Activated CD8-positive, alpha-beta T cell treated with anti-CD3 and anti-CD28 coated beads for 36 hours (primary cell): ENCODE results near the gene GPR152. TPM values are rescaled to one million over a fixed set of nuclear protein-coding genes. Genes with fewer than 3 reads are reported as not detected.

Experiments
- ATAC-seq: fragments of 200-7000 bp; cut with Tn5 transposase; one replicate; pipeline ENCODE4 v1.10.0; 2021; ENCODE audit warnings: mild to moderate bottlenecking, moderate library complexity
- CTCF ChIA-PET: fragments of 350-600 bp; sonication (Branson Sonifier 250); formaldehyde crosslinking; loops from one replicate; lab custom pipeline; 2021; ENCODE audit warnings: antibody characterized with exemption; lab: Charles Lee
- POLR2A ChIA-PET: fragments of 350-600 bp; sonication (Branson Sonifier 250); formaldehyde crosslinking; loops from one replicate; lab custom pipeline; 2021; ENCODE audit warnings: antibody characterized with exemption; lab: Charles Lee
- DNase-seq: peaks from one replicate; pipeline ENCODE4 v3.0.0-alpha.2; 2020
- H3K27ac Mint-ChIP-seq: one replicate; pipeline ENCODE4 v1.8.0; 2021; ENCODE audit warnings: mild to moderate bottlenecking, mixed read lengths
- H3K27me3 Mint-ChIP-seq: one replicate; pipeline ENCODE4 v1.8.0; 2021; ENCODE audit warnings: mixed read lengths
- H3K36me3 Mint-ChIP-seq: one replicate; pipeline ENCODE4 v1.8.0; 2021; ENCODE audit warnings: low read depth, mixed read lengths
- H3K4me1 Mint-ChIP-seq: one replicate; pipeline ENCODE4 v1.8.0; 2021; ENCODE audit warnings: low read depth, mixed read lengths
- H3K4me3 Mint-ChIP-seq: one replicate; pipeline ENCODE4 v1.8.0; 2021; ENCODE audit warnings: mild to moderate bottlenecking, moderate library complexity, mixed read lengths
- H3K9me3 Mint-ChIP-seq: one replicate; pipeline ENCODE4 v1.8.0; 2021; ENCODE audit warnings: mixed read lengths
- CTCF ChIP-seq: fragments of 200-600 bp; IDR thresholded peaks from one replicate; pipeline ENCODE4 v1.8.0; 2022; ENCODE audit warnings: antibody characterized with exemption, mild to moderate bottlenecking
- intact Hi-C: fragments of 100-400 bp; cut with micrococcal nuclease; formaldehyde crosslinking; loops from one replicate; pipeline ENCODE4 v1.10.0; 2022
- total RNA-seq, 2 experiments: library from RNA; stranded (reverse); gene quantifications; one replicate each; pipeline ENCODE4 v1.2.3, GENCODE V29; 2021

GPR152 gene
- total RNA-seq, 2 experiments from 2014 or later, result not detected

GRCh38 chr11:67412495-67413179 is 39.9 kb downstream of the GPR152 start:
- Mint-ChIP-seq H3K36me3 (peaks cover 23% of the 10 kb centered on the region), H3K4me3 (no peak overlapping the region), H3K27ac (no peak overlapping the region), H3K27me3 (no peaks in the 10 kb centered on the region), H3K4me1 (peaks cover 76% of the 10 kb centered on the region), H3K9me3 (no peaks in the 10 kb centered on the region)
- TF ChIP-seq CTCF, result no peak
- ATAC-seq (no peak), DNase-seq (no peak)
- intact Hi-C loops, result no loop called here
- ChIA-PET POLR2A (interaction anchor here (0.5 to 3.3 kb wide), 18 partner anchors 8 to 933 kb away, joined by 3 to 18 read pairs (median 5); partner anchors contain the start of genes PPP1CA, PTPRCAP, RPS6KB2 and TBC1D10C), CTCF (interaction anchor here (0.9 to 1.7 kb wide), 5 partner anchors 9 to 61 kb away, joined by 3 to 6 read pairs (median 4); partner anchors contain the start of genes PPP1CA, RAD9A and TBC1D10C)

- ATAC-seq, result peak; percentile 18
- CTCF ChIA-PET, result interaction anchor here (0.9 to 1.4 kb wide), 3 partner anchors 9 to 20 kb away, joined by 4 to 6 read pairs (median 4); partner anchors contain the start of genes PPP1CA and RAD9A
- Mint-ChIP-seq H3K4me1 (peaks cover 76% of the 10 kb centered on the region), H3K27me3 (no peaks in the 10 kb centered on the region), H3K9me3 (no peaks in the 10 kb centered on the region), H3K4me3 (no peak overlapping the region), H3K36me3 (peaks cover 32% of the 10 kb centered on the region), H3K27ac (peak overlapping the region; percentile 59)
- peak; percentile 57 for DNase-seq
- TF ChIP-seq CTCF, result no peak
- POLR2A ChIA-PET, result interaction anchor here (0.6 to 3.3 kb wide), 17 partner anchors 8 to 77 kb away, joined by 3 to 18 read pairs (median 5); partner anchors contain the start of genes AIP, PPP1CA, PTPRCAP and TBC1D10C
- intact Hi-C loops, result no loop called here
These were observed 40.8 kb downstream of the GPR152 start for GRCh38 chr11:67411785-67412152.

GRCh38 chr11:67410984-67411784 is 41.3 kb downstream of the GPR152 start:
- Mint-ChIP-seq H3K36me3 (peaks cover 38% of the 10 kb centered on the region), H3K4me1 (peaks cover 74% of the 10 kb centered on the region), H3K27ac (peak overlapping the region; percentile 67), H3K4me3 (peak overlapping the region; percentile 87), H3K9me3 (no peaks in the 10 kb centered on the region), H3K27me3 (no peaks in the 10 kb centered on the region)
- ATAC-seq (no peak), DNase-seq (no peak)
- CTCF ChIA-PET, result interaction anchor here (1.4 kb wide), 1 partner anchor 9 kb away, joined by 4 read pairs; no protein-coding TSS in a partner anchor
- POLR2A ChIA-PET, result interaction anchor here (0.9 to 3.3 kb wide), 10 partner anchors 7 to 72 kb away, joined by 3 to 18 read pairs (median 6); partner anchors contain the start of genes AIP, PPP1CA, RPS6KB2 and TBC1D10C
- intact Hi-C loops, result no loop called here
- TF ChIP-seq CTCF, result no peak

- DNase-seq, result no peak
- POLR2A ChIA-PET, result interaction anchor here (0.9 to 2.3 kb wide), 4 partner anchors 10 to 24 kb away, joined by 3 to 18 read pairs (median 5); partner anchors contain the start of gene RPS6KB2
- peak overlapping the region; percentile 88 for H3K27ac Mint-ChIP-seq
These were observed 42.1 kb downstream of the GPR152 start for GRCh38 chr11:67410369-67410831.

More at GRCh38 chr11:67410369-67410831, 42.1 kb downstream of the GPR152 start:
- no peaks in the 10 kb centered on the region for H3K9me3 Mint-ChIP-seq
- peaks cover 45% of the 10 kb centered on the region for H3K36me3 Mint-ChIP-seq
- CTCF ChIA-PET, result no interaction called here
- TF ChIP-seq CTCF, result no peak
- intact Hi-C loops, result no loop called here
- H3K27me3 Mint-ChIP-seq, result no peaks in the 10 kb centered on the region
- ATAC-seq, result no peak
- H3K4me1 Mint-ChIP-seq, result peaks cover 70% of the 10 kb centered on the region
- peak overlapping the region; percentile 87 for H3K4me3 Mint-ChIP-seq
